HepG2 (cell line): ENCODE measurements around the gene ATP11A. TPM values are rescaled to one million over a fixed set of nuclear protein-coding genes. Genes with fewer than 3 reads are reported as not detected.
A peak's percentile ranks its signal among the peaks of the same experiment; 100 is the strongest.

Experiments
- HNF4G ChIP-seq, 2 experiments: sonication (generic) in 1 of 2; formaldehyde crosslinking in 1 of 2; IDR thresholded peaks; 2 replicates each; pipeline versions ENCODE4 v1.4.0 to v1.6.1; 2011 to 2020; ENCODE audit warnings: borderline replicate concordance in 2 of 2, low read depth in 2 of 2, mild to moderate bottlenecking in 2 of 2, low read length in 1 of 2, missing genetic modification reagents in 1 of 2, moderate library complexity in 1 of 2
- KLF15 ChIP-seq: sonication (generic); formaldehyde crosslinking; IDR thresholded peaks from 2 replicates; pipeline ENCODE4 v1.8.1; 2023; ENCODE audit warnings: borderline replicate concordance, mild to moderate bottlenecking, inconsistent platforms, missing genetic modification reagents, mixed read lengths
- RBAK ChIP-seq: sonication (generic); formaldehyde crosslinking; IDR thresholded peaks from 2 replicates; pipeline ENCODE4 v1.5.1; 2020; ENCODE audit warnings: mild to moderate bottlenecking, missing genetic modification reagents
- TBX3 ChIP-seq: fragments of 450-650 bp; IDR thresholded peaks from 2 replicates; pipeline ENCODE4 v1.6.1; 2017; ENCODE audit warnings: antibody characterized with exemption, mild to moderate bottlenecking, inconsistent platforms, borderline replicate concordance
- ZBTB20 ChIP-seq: sonication (generic); formaldehyde crosslinking; IDR thresholded peaks from 2 replicates; pipeline ENCODE4 v1.8.1; 2023; ENCODE audit warnings: missing genetic modification reagents, low read depth, mild to moderate bottlenecking, borderline replicate concordance
- ZNF138 ChIP-seq: sonication (generic); formaldehyde crosslinking; IDR thresholded peaks from 2 replicates; pipeline ENCODE4 v1.5.0; 2020; ENCODE audit warnings: mild to moderate bottlenecking, low read depth, missing genetic modification reagents
- ZNF501 ChIP-seq: sonication (generic); formaldehyde crosslinking; IDR thresholded peaks from 2 replicates; pipeline ENCODE4 v1.5.1; 2020; ENCODE audit warnings: mild to moderate bottlenecking, moderate library complexity, missing genetic modification reagents
- polyA plus RNA-seq, 8 experiments: library from polyadenylated mRNA; depleted of rRNA in 3 of 8; stranded (reverse) in 7 of 8; unstranded in 1 of 8; fragments of >200 nt; fragmentation: Illumina TruSeq in 4 of 8; extraction: Trizol in 4 of 8; gene quantifications; 2 replicates each; pipeline versions ENCODE4 v1.2.1 to v1.2.3, GENCODE V29; 2011 to 2016; ENCODE audit warnings: low read depth in 4 of 8, missing spikeins in 1 of 8, mixed read lengths in 1 of 8; ENCODE audit not compliant: insufficient read depth in 1 of 8
- total RNA-seq, 5 experiments: library from RNA; depleted of rRNA; stranded (reverse); fragments of >200 nt; fragmentation: Illumina TruSeq; extraction: Trizol; gene quantifications; 2 replicates each; pipeline ENCODE4 v1.2.3, GENCODE V29; 2016; ENCODE audit warnings: low read depth in 1 of 5
- TF ChIP-seq, protein P1 (sequence below): IDR thresholded peaks from 2 replicates; pipeline ENCODE4 v1.6.1; 2016
- TF ChIP-seq, protein P2 (sequence below): sonication (generic); formaldehyde crosslinking; IDR thresholded peaks from 2 replicates; pipeline ENCODE4 v1.4.0; 2020; ENCODE audit warnings: missing genetic modification reagents, borderline replicate concordance
- TF ChIP-seq, protein P3 (sequence below): IDR thresholded peaks from 2 replicates; pipeline ENCODE4 v1.6.1; 2012; ENCODE audit warnings: low read length, improper control_type of control experiment
- TF ChIP-seq, protein P4 (sequence below): IDR thresholded peaks from 2 replicates; pipeline ENCODE4 v1.6.1; 2016; ENCODE audit warnings: low read depth
- TF ChIP-seq, protein P5 (sequence below): sonication (generic); formaldehyde crosslinking; IDR thresholded peaks from 2 replicates; pipeline ENCODE4 v1.4.0; 2020; ENCODE audit warnings: missing genetic modification reagents, borderline replicate concordance
- TF ChIP-seq, protein P6 (sequence below): IDR thresholded peaks from 2 replicates; pipeline ENCODE4 v1.6.1; 2012; ENCODE audit warnings: low read depth, low read length, improper control_type of control experiment

ATP11A gene
- total and polyA plus RNA-seq, 2 of the 13 experiments (the other 11 are each of a cell fraction or from before 2014, with no cell fraction given) = 18.4 to 20.1 TPM

DNA sequence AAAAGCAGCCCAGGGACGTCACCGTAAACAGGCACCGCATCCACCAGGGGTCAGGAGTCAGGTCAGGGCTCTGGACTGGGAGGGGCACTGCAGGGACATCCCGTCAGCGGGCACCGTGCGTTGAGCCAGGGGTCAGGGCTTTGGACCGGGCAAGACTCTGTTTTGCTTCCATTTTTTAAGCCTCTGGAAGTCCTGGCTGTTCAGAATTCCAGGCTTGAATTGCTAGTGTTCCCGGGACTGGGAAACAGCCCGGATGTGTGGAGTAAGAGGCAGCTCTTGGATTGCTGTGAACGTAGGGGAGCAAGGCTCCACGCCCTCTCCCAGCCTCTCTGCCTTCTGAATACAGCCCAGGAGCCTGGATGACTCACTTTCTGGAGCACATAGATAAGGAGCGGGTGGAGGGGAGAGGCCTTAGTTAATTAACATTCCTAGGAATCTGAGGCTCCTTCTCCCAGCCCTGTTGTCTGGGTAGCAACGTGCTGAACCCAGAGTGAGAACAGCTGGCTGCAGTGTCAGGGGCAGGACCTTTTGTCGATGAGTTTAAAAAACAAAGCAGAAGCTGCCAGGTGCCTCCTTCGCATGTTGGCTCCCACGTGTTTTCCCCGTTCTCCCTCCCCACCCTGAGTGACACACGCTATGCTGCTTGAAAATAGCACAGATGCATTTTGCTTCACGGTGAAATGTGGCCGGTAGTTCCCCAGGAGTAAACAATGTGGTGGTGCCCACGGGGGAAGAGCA, 21.9 kb downstream of the ATP11A start (continued):
- TF ChIP-seq RBAK (CRISPR knock-in tag) (no peak), ZNF501 (CRISPR knock-in tag) (peak; percentile 58; the same call in 1 of the 2 replicates), TBX3 (no peak), ZNF138 (no peak), KLF15 (no peak), HNF4G (IDR thresholded peaks at IDR 0.05; ENCODE audit: borderline replicate concordance, low read depth, low read length) (no peak), HNF4G (CRISPR knock-in tag; IDR thresholded peaks at IDR 0.05; ENCODE audit: borderline replicate concordance, low read depth) (no peak), ZBTB20 (CRISPR knock-in tag) (no peak)
- TF ChIP-seq, protein P1, sequence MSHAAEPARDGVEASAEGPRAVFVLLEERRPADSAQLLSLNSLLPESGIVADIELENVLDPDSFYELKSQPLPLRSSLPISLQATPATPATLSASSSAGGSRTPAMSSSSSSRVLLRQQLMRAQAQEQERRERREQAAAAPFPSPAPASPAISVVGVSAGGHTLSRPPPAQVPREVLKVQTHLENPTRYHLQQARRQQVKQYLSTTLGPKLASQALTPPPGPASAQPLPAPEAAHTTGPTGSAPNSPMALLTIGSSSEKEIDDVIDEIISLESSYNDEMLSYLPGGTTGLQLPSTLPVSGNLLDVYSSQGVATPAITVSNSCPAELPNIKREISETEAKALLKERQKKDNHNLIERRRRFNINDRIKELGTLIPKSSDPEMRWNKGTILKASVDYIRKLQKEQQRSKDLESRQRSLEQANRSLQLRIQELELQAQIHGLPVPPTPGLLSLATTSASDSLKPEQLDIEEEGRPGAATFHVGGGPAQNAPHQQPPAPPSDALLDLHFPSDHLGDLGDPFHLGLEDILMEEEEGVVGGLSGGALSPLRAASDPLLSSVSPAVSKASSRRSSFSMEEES = no peak
- TF ChIP-seq, protein P2, sequence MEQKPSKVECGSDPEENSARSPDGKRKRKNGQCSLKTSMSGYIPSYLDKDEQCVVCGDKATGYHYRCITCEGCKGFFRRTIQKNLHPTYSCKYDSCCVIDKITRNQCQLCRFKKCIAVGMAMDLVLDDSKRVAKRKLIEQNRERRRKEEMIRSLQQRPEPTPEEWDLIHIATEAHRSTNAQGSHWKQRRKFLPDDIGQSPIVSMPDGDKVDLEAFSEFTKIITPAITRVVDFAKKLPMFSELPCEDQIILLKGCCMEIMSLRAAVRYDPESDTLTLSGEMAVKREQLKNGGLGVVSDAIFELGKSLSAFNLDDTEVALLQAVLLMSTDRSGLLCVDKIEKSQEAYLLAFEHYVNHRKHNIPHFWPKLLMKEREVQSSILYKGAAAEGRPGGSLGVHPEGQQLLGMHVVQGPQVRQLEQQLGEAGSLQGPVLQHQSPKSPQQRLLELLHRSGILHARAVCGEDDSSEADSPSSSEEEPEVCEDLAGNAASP = peak; percentile 68; the same call in 1 of the 2 replicates
- TF ChIP-seq, protein P3, sequence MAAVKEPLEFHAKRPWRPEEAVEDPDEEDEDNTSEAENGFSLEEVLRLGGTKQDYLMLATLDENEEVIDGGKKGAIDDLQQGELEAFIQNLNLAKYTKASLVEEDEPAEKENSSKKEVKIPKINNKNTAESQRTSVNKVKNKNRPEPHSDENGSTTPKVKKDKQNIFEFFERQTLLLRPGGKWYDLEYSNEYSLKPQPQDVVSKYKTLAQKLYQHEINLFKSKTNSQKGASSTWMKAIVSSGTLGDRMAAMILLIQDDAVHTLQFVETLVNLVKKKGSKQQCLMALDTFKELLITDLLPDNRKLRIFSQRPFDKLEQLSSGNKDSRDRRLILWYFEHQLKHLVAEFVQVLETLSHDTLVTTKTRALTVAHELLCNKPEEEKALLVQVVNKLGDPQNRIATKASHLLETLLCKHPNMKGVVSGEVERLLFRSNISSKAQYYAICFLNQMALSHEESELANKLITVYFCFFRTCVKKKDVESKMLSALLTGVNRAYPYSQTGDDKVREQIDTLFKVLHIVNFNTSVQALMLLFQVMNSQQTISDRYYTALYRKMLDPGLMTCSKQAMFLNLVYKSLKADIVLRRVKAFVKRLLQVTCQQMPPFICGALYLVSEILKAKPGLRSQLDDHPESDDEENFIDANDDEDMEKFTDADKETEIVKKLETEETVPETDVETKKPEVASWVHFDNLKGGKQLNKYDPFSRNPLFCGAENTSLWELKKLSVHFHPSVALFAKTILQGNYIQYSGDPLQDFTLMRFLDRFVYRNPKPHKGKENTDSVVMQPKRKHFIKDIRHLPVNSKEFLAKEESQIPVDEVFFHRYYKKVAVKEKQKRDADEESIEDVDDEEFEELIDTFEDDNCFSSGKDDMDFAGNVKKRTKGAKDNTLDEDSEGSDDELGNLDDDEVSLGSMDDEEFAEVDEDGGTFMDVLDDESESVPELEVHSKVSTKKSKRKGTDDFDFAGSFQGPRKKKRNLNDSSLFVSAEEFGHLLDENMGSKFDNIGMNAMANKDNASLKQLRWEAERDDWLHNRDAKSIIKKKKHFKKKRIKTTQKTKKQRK = no peak
- TF ChIP-seq, protein P4, sequence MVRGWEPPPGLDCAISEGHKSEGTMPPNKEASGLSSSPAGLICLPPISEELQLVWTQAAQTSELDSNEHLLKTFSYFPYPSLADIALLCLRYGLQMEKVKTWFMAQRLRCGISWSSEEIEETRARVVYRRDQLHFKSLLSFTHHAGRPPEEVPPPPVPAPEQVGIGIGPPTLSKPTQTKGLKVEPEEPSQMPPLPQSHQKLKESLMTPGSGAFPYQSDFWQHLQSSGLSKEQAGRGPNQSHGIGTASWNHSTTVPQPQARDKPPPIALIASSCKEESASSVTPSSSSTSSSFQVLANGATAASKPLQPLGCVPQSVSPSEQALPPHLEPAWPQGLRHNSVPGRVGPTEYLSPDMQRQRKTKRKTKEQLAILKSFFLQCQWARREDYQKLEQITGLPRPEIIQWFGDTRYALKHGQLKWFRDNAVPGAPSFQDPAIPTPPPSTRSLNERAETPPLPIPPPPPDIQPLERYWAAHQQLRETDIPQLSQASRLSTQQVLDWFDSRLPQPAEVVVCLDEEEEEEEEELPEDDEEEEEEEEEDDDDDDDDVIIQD = no peak
- TF ChIP-seq, protein P5, sequence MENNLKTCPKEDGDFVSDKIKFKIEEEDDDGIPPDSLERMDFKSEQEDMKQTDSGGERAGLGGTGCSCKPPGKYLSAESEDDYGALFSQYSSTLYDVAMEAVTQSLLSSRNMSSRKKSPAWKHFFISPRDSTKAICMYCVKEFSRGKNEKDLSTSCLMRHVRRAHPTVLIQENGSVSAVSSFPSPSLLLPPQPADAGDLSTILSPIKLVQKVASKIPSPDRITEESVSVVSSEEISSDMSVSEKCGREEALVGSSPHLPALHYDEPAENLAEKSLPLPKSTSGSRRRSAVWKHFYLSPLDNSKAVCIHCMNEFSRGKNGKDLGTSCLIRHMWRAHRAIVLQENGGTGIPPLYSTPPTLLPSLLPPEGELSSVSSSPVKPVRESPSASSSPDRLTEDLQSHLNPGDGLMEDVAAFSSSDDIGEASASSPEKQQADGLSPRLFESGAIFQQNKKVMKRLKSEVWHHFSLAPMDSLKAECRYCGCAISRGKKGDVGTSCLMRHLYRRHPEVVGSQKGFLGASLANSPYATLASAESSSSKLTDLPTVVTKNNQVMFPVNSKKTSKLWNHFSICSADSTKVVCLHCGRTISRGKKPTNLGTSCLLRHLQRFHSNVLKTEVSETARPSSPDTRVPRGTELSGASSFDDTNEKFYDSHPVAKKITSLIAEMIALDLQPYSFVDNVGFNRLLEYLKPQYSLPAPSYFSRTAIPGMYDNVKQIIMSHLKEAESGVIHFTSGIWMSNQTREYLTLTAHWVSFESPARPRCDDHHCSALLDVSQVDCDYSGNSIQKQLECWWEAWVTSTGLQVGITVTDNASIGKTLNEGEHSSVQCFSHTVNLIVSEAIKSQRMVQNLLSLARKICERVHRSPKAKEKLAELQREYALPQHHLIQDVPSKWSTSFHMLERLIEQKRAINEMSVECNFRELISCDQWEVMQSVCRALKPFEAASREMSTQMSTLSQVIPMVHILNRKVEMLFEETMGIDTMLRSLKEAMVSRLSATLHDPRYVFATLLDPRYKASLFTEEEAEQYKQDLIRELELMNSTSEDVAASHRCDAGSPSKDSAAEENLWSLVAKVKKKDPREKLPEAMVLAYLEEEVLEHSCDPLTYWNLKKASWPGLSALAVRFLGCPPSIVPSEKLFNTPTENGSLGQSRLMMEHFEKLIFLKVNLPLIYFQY = no peak; the same call in 1 of the 2 replicates
- TF ChIP-seq, protein P6, sequence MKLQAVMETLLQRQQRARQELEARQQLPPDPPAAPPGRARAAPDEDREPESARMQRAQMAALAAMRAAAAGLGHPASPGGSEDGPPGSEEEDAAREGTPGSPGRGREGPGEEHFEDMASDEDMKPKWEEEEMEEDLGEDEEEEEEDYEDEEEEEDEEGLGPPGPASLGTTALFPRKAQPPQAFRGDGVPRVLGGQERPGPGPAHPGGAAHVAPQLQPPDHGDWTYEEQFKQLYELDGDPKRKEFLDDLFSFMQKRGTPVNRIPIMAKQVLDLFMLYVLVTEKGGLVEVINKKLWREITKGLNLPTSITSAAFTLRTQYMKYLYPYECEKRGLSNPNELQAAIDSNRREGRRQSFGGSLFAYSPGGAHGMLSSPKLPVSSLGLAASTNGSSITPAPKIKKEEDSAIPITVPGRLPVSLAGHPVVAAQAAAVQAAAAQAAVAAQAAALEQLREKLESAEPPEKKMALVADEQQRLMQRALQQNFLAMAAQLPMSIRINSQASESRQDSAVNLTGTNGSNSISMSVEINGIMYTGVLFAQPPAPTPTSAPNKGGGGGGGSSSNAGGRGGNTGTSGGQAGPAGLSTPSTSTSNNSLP = no peak
